Smooth muscle cell (in vitro differentiated cells): Measurements from ENCODE around the gene RBM18. TPM values are rescaled to one million over a fixed set of nuclear protein-coding genes. Genes with fewer than 3 reads are reported as not detected.

Source experiments
- DNase-seq: peaks from one replicate; lab custom pipeline; 2025; ENCODE audit not compliant: unreplicated experiment; lab: John Stamatoyannopoulos, UW
- H2AFZ ChIP-seq: fragments of 200-600 bp; sonication (generic); 2 replicates; pipeline ENCODE4 v1.6.0; 2016; ENCODE audit warnings: antibody characterized with exemption, low read depth, mild to moderate bottlenecking
- H3F3A ChIP-seq: fragments of 200-600 bp; sonication (generic); 2 replicates; pipeline ENCODE4 v1.6.0; 2017; ENCODE audit warnings: antibody characterized with exemption, low read depth
- H3K27ac ChIP-seq: fragments of 200-600 bp; sonication (generic); 2 replicates; pipeline ENCODE4 v1.5.1; 2016; ENCODE audit warnings: low read depth, mild to moderate bottlenecking
- H3K27me3 ChIP-seq: fragments of 200-600 bp; sonication (generic); 2 replicates; pipeline ENCODE4 v1.6.1; 2016; ENCODE audit warnings: low read depth, mild to moderate bottlenecking
- H3K36me3 ChIP-seq: fragments of 200-600 bp; sonication (generic); 2 replicates; pipeline ENCODE4 v1.5.1; 2016; ENCODE audit warnings: low read depth
- H3K4me1 ChIP-seq: fragments of 200-600 bp; sonication (generic); 2 replicates; pipeline ENCODE4 v1.5.1; 2016; ENCODE audit warnings: low read depth
- H3K4me2 ChIP-seq: fragments of 200-600 bp; sonication (generic); 2 replicates; pipeline ENCODE4 v1.6.0; 2016; ENCODE audit warnings: mild to moderate bottlenecking
- H3K4me3 ChIP-seq: fragments of 200-600 bp; sonication (generic); 2 replicates; pipeline ENCODE4 v1.5.1; 2016; ENCODE audit warnings: mild to moderate bottlenecking
- H3K79me2 ChIP-seq: fragments of 200-600 bp; sonication (generic); 2 replicates; pipeline ENCODE4 v1.6.0; 2016; ENCODE audit warnings: low read depth, mild to moderate bottlenecking
- H3K9ac ChIP-seq: fragments of 200-600 bp; sonication (generic); 2 replicates; pipeline ENCODE4 v1.6.0; 2016; ENCODE audit warnings: low read depth
- H3K9me3 ChIP-seq: fragments of 200-600 bp; sonication (generic); replicated peaks from 2 replicates; pipeline ENCODE4 v1.5.1; 2016; ENCODE audit warnings: low read depth
- H4K20me1 ChIP-seq: fragments of 200-600 bp; sonication (generic); 2 replicates; pipeline ENCODE4 v1.6.0; 2016; ENCODE audit warnings: low read depth
- WGBS: methylation state at CpG from one replicate; pipeline ENCODE4 v1.1.7; 2016; ENCODE audit warnings: low lambda C conversion rate; 5-methylcytosine and 5-hydroxymethylcytosine counted together
- polyA plus RNA-seq: library from polyadenylated mRNA; unstranded; fragments of >200 nt; fragmentation: Nextera tagmentation; extraction: Ambion mirVana; gene quantifications from 2 replicates; pipeline ENCODE4 v1.2.1, GENCODE V29; 2016
- total RNA-seq: library from RNA; depleted of rRNA; stranded (reverse); fragments of >200 nt; gene quantifications from 2 replicates; pipeline ENCODE4 v1.2.3, GENCODE V29; 2014
- TF ChIP-seq, protein P1 (sequence below): fragments of 200-600 bp; sonication (generic); IDR thresholded peaks from 2 replicates; pipeline ENCODE4 v1.5.1; 2017; ENCODE audit warnings: borderline replicate concordance, mild to moderate bottlenecking, antibody characterized with exemption; ENCODE audit not compliant: insufficient read depth, poor library complexity, severe bottlenecking

RBM18 gene
- total and polyA plus RNA-seq, 2 experiments from 2014 or later = 15.3 to 29.6 TPM

DNA sequence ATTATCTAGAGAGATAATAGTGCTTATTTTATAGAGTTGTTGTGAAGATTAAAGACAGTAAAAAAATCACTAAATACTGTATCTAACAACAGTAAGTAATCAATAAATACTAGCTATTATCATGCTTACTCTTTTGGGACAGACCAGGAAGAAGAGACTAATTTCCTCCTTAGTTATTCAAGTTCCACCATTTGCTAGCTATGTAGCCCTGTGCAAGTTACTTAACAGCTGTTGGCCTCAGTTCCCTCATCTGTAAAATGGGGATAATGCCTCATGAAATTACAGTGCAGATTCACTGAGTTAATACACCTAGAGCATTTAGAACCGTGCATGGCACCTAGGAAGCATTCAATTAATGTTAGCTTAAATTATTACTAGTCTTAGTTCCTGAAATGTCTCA is 2.6 kb downstream of the RBM18 start:
- no peak overlapping the region for H3K27ac ChIP-seq
- no peak overlapping the region for H3K4me3 ChIP-seq
- peaks cover 9% of the 10 kb centered on the region for H4K20me1 ChIP-seq
- no peak overlapping the region for H2AFZ ChIP-seq
- H3K79me2 ChIP-seq = peaks cover 37% of the 10 kb centered on the region
- H3K9ac ChIP-seq = no peak overlapping the region
- TF ChIP-seq, protein P1, sequence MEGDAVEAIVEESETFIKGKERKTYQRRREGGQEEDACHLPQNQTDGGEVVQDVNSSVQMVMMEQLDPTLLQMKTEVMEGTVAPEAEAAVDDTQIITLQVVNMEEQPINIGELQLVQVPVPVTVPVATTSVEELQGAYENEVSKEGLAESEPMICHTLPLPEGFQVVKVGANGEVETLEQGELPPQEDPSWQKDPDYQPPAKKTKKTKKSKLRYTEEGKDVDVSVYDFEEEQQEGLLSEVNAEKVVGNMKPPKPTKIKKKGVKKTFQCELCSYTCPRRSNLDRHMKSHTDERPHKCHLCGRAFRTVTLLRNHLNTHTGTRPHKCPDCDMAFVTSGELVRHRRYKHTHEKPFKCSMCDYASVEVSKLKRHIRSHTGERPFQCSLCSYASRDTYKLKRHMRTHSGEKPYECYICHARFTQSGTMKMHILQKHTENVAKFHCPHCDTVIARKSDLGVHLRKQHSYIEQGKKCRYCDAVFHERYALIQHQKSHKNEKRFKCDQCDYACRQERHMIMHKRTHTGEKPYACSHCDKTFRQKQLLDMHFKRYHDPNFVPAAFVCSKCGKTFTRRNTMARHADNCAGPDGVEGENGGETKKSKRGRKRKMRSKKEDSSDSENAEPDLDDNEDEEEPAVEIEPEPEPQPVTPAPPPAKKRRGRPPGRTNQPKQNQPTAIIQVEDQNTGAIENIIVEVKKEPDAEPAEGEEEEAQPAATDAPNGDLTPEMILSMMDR = no peak
- no peaks in the 10 kb centered on the region for H3K9me3 ChIP-seq
- WGBS = 100% methylated on average over 1 of the region's 1 CpG
- no peaks in the 10 kb centered on the region for H3F3A ChIP-seq
- H3K4me1 ChIP-seq = peaks cover 17% of the 10 kb centered on the region
- H3K4me2 ChIP-seq = no peak overlapping the region
- H3K36me3 ChIP-seq = no peaks in the 10 kb centered on the region
- no peak for DNase-seq
- H3K27me3 ChIP-seq = no peaks in the 10 kb centered on the region

DNA sequence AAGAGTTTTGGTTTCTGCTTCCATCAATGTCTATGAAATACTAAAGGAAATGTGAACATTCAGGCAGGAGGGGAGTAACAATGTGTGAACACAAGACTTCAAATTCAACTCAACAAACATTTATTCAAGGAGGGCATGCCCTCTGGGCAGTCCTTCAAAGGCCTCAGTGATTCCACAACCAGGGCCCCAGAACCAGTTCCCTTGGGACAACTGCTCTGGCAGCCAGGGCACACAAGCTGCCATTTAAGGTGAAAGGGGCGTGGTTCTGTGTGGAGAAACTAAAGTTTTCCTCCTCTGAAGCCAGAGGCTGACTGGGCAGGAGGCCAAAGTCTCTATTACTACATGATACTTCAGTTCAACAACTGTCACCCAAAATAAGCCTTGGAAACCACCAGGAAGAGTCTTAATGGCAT is 3.2 kb downstream of the RBM18 start:
- H3K4me3 ChIP-seq = no peak overlapping the region
- H2AFZ ChIP-seq = no peak overlapping the region
- H3K79me2 ChIP-seq = peaks cover 41% of the 10 kb centered on the region
- H3F3A ChIP-seq = no peaks in the 10 kb centered on the region
- no peak overlapping the region for H3K27ac ChIP-seq
- H3K4me2 ChIP-seq = no peak overlapping the region
- TF ChIP-seq, protein P1 = no peak
- no peak for DNase-seq
- H3K27me3 ChIP-seq = no peaks in the 10 kb centered on the region
- H3K4me1 ChIP-seq = peaks cover 17% of the 10 kb centered on the region
- peaks cover 13% of the 10 kb centered on the region for H4K20me1 ChIP-seq
- WGBS = 100% methylated on average over 1 of the region's 1 CpG
- no peaks in the 10 kb centered on the region for H3K36me3 ChIP-seq
- no peaks in the 10 kb centered on the region for H3K9me3 ChIP-seq
- no peak overlapping the region for H3K9ac ChIP-seq

DNA sequence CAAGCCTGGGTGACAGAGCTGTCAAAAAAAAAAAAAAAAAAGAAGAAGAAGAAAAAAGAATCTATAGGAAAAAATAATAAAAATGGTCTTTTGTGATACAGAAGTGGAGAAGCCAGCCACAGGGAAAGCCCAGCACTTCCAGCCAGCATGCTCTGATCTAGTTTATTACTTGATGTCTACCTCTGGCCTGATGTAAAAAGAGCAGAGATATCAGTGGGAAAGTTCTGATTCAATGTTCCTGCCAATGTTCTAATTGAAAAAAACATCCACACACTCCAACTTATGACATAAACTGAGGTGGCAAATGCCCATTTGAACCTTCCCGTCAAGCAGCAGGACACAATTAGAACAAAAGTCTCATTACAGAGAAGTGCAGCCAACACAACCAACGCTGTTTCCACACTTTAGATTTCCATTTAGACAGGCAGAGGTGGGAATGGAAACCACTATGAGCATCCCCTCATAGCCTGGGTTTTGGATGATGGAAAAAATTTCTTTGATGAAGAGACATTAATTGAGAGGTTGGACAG is 5.7 kb downstream of the RBM18 start:
- H3K4me3 ChIP-seq = no peak overlapping the region
- H3K4me2 ChIP-seq = no peak overlapping the region
- H3K27me3 ChIP-seq = no peaks in the 10 kb centered on the region
- peaks cover 36% of the 10 kb centered on the region for H4K20me1 ChIP-seq
- H3K27ac ChIP-seq = no peak overlapping the region
- no peak for DNase-seq
- H2AFZ ChIP-seq = no peak overlapping the region
- peaks cover 9% of the 10 kb centered on the region for H3K4me1 ChIP-seq
- TF ChIP-seq, protein P1 = no peak
- no peaks in the 10 kb centered on the region for H3K9me3 ChIP-seq
- no peak overlapping the region for H3K9ac ChIP-seq
- peaks cover 29% of the 10 kb centered on the region for H3K79me2 ChIP-seq
- no peaks in the 10 kb centered on the region for H3F3A ChIP-seq
- WGBS = 98% methylated on average over 2 of the region's 2 CpGs
- no peaks in the 10 kb centered on the region for H3K36me3 ChIP-seq

DNA sequence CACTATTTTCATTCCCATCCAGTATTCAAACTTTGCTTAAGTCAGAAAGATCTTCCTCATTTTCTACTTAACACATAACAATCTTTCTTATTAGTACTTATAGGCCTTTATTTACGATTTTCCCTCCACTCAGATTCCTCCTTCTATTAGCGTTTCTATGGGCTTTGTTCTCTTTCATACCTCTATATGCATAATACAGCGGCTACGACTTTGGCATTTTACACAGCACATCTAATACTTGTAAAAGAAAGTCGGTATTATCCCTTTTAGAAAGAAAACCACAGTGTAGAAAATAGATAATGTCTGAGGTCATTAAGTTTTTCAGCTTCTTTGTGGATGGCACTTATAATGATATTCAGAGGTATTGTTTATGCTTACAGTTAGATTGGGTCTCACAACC is 8.4 kb downstream of the RBM18 start:
- Histone ChIP-seq H3F3A (no peaks in the 10 kb centered on the region), H3K79me2 (peaks cover 14% of the 10 kb centered on the region), H3K27me3 (no peaks in the 10 kb centered on the region), H3K4me3 (no peak overlapping the region), H3K9ac (no peak overlapping the region), H4K20me1 (peaks cover 58% of the 10 kb centered on the region), H3K36me3 (peaks cover 8% of the 10 kb centered on the region), H3K4me2 (no peak overlapping the region), H3K27ac (no peak overlapping the region), H2AFZ (no peak overlapping the region), H3K4me1 (no peaks in the 10 kb centered on the region), H3K9me3 (no peaks in the 10 kb centered on the region)
- 88% methylated on average over 5 of the region's 5 CpGs for WGBS
- DNase-seq = no peak
- TF ChIP-seq, protein P1 = no peak
